HG02840 (cell line): Measurements from ENCODE around the gene UBE3B.

Experiments used
- ATAC-seq: cut with Tn5 transposase; IDR thresholded peaks from one replicate; pipeline ENCODE4 v1.9.1; 2021; ENCODE audit warnings: mild to moderate bottlenecking, moderate library complexity, moderate number of reproducible peaks; ENCODE audit not compliant: unreplicated experiment, low FRiP score

The UBE3B gene

DNA sequence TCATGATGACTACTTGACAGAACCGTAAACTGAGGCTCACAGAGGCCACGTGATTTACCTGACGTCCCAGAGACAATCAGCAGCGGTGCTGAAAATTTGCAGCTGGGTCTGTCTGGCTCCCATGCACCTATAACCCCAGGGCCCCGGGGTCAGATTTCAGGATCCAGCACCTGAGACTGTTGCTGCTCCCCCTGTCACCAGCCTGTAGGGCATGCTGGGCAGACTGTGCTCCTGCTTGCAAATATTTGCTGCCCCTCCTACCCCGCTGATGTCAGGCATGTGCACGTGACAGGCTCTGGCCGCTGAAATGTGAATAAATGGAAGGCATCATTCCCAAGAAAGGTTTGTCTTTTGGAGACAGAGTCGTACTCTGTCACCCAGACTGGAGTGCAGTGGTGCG, 89.9 kb downstream of the UBE3B start:
- no peak for ATAC-seq

DNA sequence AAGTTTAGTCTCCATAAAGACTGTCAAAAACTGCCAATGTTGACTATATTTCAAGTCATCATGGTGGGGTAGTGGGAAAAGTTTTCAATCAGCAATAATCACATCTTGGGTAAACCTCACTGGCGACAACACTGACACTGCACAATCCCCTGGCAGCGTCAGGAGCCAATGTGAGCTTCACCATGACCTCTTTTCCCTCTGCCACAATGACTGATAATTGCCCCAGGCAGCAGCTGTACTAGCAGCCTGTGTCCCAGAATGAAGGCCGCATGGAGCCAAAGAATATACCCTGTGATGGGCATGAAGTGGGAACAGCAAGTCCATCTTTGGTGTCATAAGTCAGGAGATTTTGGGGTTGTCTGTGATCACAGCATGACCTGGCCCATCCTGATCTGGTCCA, 90.5 kb downstream of the UBE3B start:
- ATAC-seq = no peak

DNA sequence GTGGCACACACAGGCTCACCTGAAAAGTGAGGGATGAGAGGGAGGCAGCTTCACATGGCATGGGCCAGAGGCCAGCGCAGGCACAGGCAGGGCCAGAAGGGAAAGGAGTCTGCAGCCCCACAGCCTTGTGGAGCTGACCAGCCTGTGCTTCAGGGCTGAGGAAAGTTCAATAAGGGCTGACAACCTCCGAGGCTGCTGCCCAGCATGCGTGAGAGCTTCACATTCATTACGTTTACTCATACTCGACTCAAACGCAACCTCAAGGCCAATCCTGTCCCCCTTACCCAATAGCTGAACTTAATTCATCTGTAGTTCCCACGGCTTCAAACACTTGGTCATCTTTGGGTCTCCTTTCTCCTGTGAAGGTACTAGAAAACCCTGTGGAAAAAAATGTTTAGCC, 91.1 kb downstream of the UBE3B start:
- no peak for ATAC-seq

DNA sequence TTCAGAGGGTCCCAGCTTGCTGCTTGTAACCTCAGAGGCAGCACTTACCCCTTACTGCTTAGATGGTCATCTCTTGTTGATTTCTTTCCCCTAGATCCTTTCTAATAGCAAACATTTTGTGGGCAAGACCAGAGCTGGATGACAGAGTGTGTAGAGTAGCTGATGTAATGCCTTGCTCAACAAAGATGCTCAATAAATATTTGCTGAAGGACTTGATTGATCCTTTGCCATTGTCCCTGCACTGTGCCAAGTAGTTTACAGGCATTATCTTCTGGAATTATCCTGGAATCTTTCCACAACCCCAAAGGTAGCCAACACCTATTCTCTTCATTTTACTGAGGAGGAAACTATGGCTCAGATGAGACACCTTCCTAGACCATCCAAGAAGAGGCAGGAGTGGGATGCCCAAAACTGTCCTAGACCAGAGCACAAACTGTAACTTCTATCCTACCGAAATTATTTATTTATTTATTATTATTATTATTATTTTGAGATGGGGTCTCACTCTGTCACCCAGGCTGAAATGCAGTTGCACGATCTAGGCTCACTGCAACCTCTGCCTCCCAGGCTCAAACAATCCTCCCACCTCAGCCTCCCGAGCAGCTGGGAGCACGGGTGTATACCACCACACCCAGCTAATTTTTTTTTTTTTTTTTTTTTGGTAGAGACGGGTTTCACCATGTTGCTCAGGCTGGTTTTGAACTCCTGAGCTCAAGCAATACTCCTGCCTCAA, 94.5 kb downstream of the UBE3B start:
- no peak for ATAC-seq

DNA sequence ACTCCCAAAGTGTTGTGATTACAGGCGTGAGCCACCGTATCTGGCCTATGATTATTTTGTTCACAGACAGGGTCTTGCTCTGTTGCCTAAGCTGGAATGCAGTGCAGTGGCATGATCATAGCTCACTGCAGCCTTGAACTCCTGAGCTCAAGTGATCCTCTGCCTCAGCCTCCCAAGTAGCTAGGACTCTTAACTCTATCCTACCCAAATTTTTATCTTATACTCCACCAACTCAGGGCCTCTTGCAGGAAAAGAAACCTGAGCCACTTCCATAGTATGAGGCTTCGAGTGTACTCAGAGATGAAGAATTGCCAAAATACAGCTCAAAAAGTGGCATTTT, 95.0 kb downstream of the UBE3B start:
- no peak for ATAC-seq

DNA sequence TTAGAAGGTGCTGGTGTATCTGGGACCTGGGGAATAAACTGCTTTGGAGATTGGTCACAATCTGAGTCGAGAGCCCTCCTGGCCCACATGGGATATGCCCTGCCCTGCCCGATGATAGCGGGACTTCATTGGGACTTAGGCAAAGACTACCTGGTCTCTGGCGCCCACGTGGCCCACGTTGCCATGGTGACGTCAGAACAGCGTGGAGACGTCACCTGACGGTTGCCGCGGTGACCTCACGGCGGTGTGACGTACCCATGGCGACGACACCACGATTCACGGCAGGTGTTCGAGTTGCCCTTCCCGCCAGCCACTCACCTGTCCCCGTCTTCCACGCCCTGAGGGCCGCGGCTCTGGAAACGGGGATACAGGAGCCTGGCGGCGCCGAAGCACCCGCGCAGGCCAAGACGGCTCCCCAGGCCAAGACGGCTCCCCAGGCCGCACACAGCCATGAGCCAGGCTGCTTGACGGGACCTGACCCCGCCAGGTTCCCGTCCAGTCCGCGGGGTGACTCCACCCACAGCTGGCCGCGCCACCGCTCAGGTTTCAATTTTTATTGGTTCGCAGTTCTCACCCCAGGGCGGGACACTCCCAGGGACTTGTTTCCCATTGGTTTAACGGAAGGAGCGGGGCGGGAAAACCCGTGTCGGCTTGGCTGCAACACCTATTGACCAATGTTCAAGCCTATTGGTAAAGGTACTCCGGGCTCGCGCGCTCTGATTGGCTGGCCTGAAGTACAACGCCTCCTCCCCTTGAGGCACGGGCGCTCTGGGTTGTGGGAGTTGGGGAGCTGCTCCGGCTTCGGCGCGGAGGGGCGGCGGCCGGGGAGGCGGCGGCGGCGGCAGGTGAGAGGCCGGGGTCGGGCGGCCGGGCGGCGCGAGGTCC, 95.8 kb downstream of the UBE3B start, which contains the start of the genes MMAB and MVK:
Gene MMAB, minus strand, starts transcription at position 476 of the 885 bp plus-strand sequence. Its CDS starts 24 bp downstream, at position 452.
Gene MVK, plus strand, starts transcription at position 766 of the 885 bp plus-strand sequence. CDS start 1,029 bp downstream, outside the sequence.
- peak; percentile 95 for ATAC-seq

DNA sequence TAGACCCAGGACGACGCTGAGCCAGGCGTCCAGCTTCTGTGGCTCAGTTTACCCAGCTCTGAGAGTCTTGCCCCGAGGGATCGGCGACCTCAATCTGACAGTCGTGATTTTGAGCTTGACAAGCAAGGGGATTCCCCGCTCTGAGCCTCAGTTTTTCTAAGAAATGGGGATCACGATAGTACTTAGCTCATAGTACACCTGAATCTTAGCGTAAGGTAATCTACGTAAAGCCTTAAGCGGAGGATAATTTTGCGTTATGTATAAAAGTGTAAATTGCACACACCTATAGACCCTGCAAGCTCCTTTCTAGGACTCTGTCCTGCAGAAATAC, 96.4 kb downstream of the UBE3B start:
- ATAC-seq = no peak

DNA sequence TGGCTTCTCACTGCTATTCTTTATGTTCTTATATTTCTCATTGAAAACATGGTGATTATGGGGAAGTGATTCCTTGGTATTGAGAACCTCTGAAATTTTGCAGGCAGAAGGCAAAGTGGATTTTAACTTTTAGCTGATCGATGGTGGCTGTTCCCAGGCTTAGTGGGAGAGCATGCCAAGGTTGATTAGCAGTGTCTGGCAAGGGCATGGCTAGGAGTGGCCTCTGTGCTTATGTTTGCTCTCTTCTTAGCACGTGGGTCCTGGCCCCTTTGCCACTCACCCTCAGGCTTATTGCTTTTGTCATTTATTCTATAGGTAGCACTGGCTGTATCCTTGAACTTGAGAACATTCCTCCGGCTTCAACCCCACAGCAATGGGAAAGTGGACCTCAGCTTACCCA, 98.2 kb downstream of the UBE3B start:
- no peak for ATAC-seq

DNA sequence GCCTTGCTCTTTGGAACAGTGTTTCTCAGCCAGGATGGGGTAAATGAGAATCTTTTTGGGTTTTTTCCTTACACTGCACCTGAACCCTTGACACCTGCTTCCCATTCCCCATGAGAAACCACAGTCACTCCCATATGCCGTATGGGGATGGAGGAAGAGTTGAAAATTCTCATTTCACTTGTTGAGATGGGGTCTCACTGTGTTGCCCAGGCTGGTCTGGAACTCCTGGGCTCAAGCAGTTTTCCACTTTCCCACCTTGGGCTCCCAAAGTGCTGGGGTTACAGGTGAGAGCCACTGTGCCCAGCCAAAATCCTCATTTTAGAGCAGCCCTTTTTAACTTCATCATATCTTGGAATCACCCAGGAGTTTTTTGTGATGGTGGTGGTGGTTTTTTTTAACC, 99.9 kb downstream of the UBE3B start:
- ATAC-seq = no peak

DNA sequence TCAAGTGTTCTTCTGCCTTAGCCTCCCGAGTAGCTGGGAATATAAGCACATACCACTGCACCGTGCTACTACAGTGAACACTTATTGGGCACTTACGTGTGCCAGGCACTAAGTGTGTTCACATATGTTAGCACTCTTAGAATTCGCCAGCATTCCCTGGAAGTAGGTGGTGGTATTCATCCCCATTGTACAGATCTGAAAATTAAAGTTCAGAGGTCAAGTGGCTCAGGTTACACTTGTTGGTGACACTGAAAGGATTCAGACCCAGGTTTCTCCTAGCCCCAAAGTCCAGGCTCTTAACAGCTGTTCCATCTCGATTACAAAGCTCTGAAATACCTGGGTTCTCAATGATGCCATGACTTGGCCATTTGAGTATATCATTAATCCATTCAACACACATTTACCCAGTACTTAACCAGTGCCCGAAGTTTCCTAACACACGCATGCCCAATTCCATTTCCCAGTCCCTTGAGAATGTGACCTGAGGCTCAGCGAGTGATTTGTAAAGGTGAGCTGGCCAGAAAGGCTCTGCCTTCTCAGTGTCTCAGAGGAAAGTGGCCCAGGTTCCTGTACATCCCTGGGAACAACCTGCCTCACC, 101.0 kb downstream of the UBE3B start:
- ATAC-seq = no peak

DNA sequence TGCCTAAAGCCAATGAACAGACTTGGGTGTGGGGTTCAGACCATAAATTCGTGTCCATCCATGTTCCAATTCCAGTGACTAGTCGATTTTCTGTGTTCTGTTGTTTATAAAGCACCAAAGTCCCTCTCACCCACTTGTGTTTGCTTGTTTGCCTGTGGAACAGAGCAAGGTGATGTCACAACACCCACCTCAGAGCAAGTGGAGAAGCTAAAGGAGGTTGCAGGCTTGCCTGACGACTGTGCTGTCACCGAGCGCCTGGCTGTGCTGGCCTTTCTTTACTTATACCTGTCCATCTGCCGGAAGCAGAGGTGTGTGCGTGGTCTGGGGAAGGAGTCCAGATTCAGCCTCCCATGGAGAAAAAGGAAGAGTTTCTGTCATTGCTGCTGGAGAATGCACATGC, 102.2 kb downstream of the UBE3B start:
- ATAC-seq = no peak

DNA sequence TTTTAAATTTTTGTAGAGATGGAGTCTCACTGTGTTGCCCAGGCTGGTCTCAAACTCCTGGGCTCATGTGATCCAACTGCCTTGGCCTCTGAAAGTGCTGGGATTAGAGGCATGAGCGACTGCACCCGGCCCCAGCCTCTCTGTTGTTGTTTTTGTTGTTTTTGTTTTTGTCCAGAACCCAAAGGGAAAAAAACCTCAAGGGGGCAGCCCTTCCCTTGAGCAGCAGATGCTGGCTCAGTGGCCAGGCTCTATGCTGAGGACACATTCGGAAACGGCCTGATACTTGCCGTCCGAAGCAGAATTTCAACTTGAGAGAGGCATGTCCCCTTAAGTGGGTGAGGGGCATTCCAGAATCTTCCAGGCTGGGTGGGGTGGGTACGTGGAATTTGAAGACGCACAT, 102.8 kb downstream of the UBE3B start:
- no peak for ATAC-seq

DNA sequence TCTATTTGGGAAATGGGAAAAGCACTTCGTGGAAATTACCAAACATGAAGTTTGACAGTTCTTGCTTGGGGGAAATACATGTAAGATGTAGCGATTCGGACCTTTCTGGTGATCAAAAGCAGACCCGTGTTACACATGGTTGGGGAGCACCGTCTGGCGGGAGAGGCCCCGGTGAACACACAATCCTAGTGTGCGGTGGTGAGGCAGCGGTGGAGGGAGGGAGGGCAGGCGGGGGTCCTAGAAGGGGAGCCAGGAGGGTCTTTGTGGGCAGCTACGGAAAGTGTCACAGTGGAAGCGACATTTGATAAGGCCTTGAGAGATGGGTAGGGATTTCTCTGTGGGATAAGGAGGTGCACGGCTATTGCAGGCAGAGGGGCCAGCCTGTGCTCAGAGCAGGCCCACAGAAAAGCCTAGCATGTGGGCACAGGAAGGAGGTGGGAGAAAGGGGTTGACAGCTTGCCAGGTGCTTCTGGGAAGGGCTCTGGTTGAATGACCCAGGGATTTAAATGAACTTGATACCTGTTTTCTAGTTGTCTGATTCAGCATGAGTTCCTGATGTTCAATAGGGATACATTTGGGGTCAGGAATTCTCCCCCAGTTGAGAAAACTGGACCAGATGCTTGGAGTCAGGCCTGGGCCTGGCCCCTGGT, 103.4 kb downstream of the UBE3B start:
- ATAC-seq = no peak

DNA sequence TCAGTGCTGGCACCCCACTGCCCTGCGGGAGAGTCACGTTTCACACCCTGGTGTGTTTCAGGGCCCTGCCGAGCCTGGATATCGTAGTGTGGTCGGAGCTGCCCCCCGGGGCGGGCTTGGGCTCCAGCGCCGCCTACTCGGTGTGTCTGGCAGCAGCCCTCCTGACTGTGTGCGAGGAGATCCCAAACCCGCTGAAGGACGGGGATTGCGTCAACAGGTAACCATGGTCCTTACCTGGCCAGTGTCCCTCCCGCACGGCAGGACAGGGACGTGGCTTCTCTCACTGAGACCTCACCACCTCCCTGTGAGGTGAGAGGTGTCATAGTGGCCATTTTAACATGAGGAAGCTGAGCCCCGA, 103.9 kb downstream of the UBE3B start:
- no peak for ATAC-seq

DNA sequence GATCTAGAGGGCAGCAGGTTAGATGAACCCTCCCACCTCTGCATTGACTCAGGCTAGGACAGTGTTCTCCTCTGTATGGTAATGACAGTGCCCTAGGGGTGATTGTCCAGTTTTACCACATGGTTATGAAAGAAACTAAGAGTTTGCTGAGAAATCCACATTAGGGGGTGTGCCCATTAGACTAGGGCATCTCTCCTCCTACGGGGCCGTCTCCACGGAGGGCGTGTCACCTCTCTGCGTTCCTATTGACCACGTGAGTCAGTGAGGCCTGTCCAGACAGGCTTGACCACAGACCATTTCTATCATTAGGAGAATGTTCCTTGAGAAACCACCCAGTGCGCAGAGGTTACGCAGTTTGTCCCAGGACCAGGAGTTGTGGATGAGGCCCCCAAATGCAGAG, 104.4 kb downstream of the UBE3B start:
- no peak for ATAC-seq

DNA sequence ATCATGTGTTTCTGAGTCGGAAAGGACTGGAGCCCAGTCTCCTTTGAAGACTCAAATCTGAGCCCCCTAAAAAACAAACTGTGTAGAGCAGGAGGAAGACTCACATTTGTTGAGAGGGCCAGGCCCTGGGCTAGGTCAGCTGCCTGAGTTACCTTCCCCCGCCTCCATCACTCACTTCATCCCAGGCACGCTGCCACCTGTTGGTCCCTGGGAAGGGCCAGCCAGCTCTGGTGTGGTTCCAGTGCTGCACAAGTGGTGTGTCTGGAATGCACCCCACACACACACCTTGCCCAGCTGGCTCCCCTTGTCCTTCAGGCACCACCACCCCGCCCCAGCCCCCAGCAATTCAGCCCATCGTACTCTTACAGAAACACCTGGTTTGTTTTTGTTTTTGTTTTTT, 105.2 kb downstream of the UBE3B start:
- ATAC-seq = no peak

DNA sequence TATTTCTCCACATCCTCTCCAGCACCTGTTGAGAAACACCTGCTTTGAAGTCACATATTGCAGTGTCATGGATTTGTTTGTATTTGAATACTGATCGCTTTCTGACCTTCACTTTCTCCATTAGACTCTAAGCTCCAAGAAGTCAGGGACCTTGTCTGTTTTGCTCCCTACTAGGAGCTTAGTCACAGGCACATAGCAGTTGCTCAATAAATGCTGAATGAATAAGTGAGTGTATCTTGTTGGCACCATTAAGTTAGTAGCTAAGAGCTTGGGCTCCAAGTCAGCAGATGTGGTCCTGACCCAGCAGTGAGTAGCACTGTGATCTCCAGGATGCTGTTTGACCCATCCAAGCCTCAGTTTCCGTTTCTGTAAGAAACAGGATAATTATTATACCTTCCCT, 106.3 kb downstream of the UBE3B start:
- no peak for ATAC-seq
